Activated naive CD4-positive, alpha-beta T cell treated with anti-CD3 and anti-CD28 coated beads, Interleukin-2, amount 50 U/mL, for 72 hours (primary cell): ENCODE data around the gene USP48. TPM values are rescaled to one million over a fixed set of nuclear protein-coding genes. Genes with fewer than 3 reads are reported as not detected.
"Not testable (repeated sequence)": the region's sequence is repeated elsewhere in the genome, so short reads cannot be mapped to it uniquely, and the experiment has no call there.

Experiments used
- ATAC-seq, 2 donors: fragments of 150-1000 bp; cut with Tn5 transposase; 2 replicates each; pipeline ENCODE4 v1.10.0; 2021; ENCODE audit warnings: mild to moderate bottlenecking in 2 of 2, moderate library complexity in 2 of 2
- DNase-seq, 2 donors: peaks; one replicate each; pipeline ENCODE4 v3.0.0; 2021 to 2022; ENCODE audit warnings: low spot score in 2 of 2
- H3K27ac Mint-ChIP-seq, 2 donors: one replicate each; pipeline ENCODE4 v1.8.0; 2022; ENCODE audit warnings: mild to moderate bottlenecking in 2 of 2, mixed read lengths in 2 of 2
- H3K36me3 Mint-ChIP-seq, 2 donors: one replicate each; pipeline ENCODE4 v1.8.0; 2022; ENCODE audit warnings: mixed read lengths in 2 of 2
- H3K9me3 Mint-ChIP-seq, 2 donors: one replicate each; pipeline ENCODE4 v1.8.0; 2022; ENCODE audit warnings: mixed read lengths in 2 of 2
- total RNA-seq, 2 donors: library from RNA; stranded (reverse); gene quantifications; one replicate each; pipeline ENCODE4 v1.2.3, GENCODE V29; 2022

USP48 gene
- total RNA-seq, 2 donors from 2014 or later, result 118 to 133 TPM

GRCh38 chr1:21637514-21637913 lies 145.4 kb downstream of the USP48 start:
- DNase-seq (no peak), ATAC-seq (no peak)
- H3K27ac Mint-ChIP-seq, result no peak overlapping the region
- no peaks in the 10 kb centered on the region for H3K36me3 Mint-ChIP-seq
- no peaks in the 10 kb centered on the region for H3K9me3 Mint-ChIP-seq

GRCh38 chr1:21636029-21636428 lies 146.9 kb downstream of the USP48 start:
- no peaks in the 10 kb centered on the region for H3K9me3 Mint-ChIP-seq
- no peak for DNase-seq
- ATAC-seq, result no peak
- H3K36me3 Mint-ChIP-seq, result no peaks in the 10 kb centered on the region
- H3K27ac Mint-ChIP-seq, result no peak overlapping the region

GRCh38 chr1:21634806-21635535 lies 148.0 kb downstream of the USP48 start:
- no peaks in the 10 kb centered on the region for H3K36me3 Mint-ChIP-seq
- H3K27ac Mint-ChIP-seq, result peak overlapping the region in 1 of 2 donors; percentile 45
- ATAC-seq (no peak), DNase-seq (no peak)
- H3K9me3 Mint-ChIP-seq, result no peaks in the 10 kb centered on the region

- H3K9me3 Mint-ChIP-seq, result no peaks in the 10 kb centered on the region
- ATAC-seq, result no peak
- no peak for DNase-seq
- no peaks in the 10 kb centered on the region for H3K36me3 Mint-ChIP-seq
- no peak overlapping the region for H3K27ac Mint-ChIP-seq
Observed at GRCh38 chr1:21633992-21634805, 148.8 kb downstream of the USP48 start.

GRCh38 chr1:21633141-21633755 lies 149.7 kb downstream of the USP48 start:
- Mint-ChIP-seq H3K27ac (peak overlapping the region in 1 of 2 donors; percentile 33), H3K36me3 (no peaks in the 10 kb centered on the region), H3K9me3 (no peaks in the 10 kb centered on the region)
- ATAC-seq (no peak), DNase-seq (no peak)

GRCh38 chr1:21631944-21632887 lies 150.7 kb downstream of the USP48 start:
- DNase-seq (no peak), ATAC-seq (no peak)
- H3K9me3 Mint-ChIP-seq, result no peaks in the 10 kb centered on the region
- H3K36me3 Mint-ChIP-seq, result no peaks in the 10 kb centered on the region
- no peak overlapping the region for H3K27ac Mint-ChIP-seq

- not testable (repeated sequence) for H3K9me3 Mint-ChIP-seq, H3K27ac Mint-ChIP-seq, ATAC-seq, DNase-seq, H3K36me3 Mint-ChIP-seq
Observed at GRCh38 chr1:21631590-21631943, 151.4 kb downstream of the USP48 start.

- ATAC-seq (no peak), DNase-seq (no peak)
- H3K9me3 Mint-ChIP-seq, result no peaks in the 10 kb centered on the region
- no peaks in the 10 kb centered on the region for H3K36me3 Mint-ChIP-seq
- no peak overlapping the region for H3K27ac Mint-ChIP-seq
Observed at GRCh38 chr1:21630571-21631343, 152.2 kb downstream of the USP48 start.

- H3K27ac Mint-ChIP-seq, result no peak overlapping the region
- no peaks in the 10 kb centered on the region for H3K9me3 Mint-ChIP-seq
- ATAC-seq (no peak), DNase-seq (no peak)
- H3K36me3 Mint-ChIP-seq, result no peaks in the 10 kb centered on the region
Observed at GRCh38 chr1:21629971-21630370, 153.0 kb downstream of the USP48 start.

- DNase-seq (no peak), ATAC-seq (no peak)
- no peaks in the 10 kb centered on the region for H3K9me3 Mint-ChIP-seq
- no peaks in the 10 kb centered on the region for H3K36me3 Mint-ChIP-seq
- no peak overlapping the region for H3K27ac Mint-ChIP-seq
Observed at GRCh38 chr1:21628798-21629393, 154.1 kb downstream of the USP48 start.

Other genes with a start within 250 kb of the USP48 start
- 1 to 10 TPM in 1 of 2 donors, under 1 TPM in 1; 0.46 to 2.1 TPM for gene RAP1GAP, start 113.8 kb downstream of the USP48 start, total RNA-seq
- under 1 TPM in 1 of 2 donors, not detected in 1; 0.08 TPM for gene LDLRAD2, start 29.1 kb upstream of the USP48 start, total RNA-seq
- gene HSPG2, start 154.2 kb upstream of the USP48 start, total RNA-seq, result 10 to 100 TPM in 1 of 2 donors, 1 to 10 TPM in 1; 9.2 to 37.3 TPM
- not detected for gene CELA3B, start 193.9 kb upstream of the USP48 start, total RNA-seq
- gene CELA3A, start 218.5 kb upstream of the USP48 start, total RNA-seq, result not detected